GM12891 (cell line): ENCODE results near the gene PDCL2.

Experiments
- DNase-seq: peaks from one replicate; pipeline ENCODE4 v3.0.0; 2011; ENCODE audit warnings: low spot score; ENCODE audit not compliant: insufficient read length
- FAIRE-seq: peaks from 2 replicates; lab custom pipeline; 2011; peaks lifted over from hg19 to GRCh38; lab: Jason Lieb, UNC
- PAX5 ChIP-seq: IDR thresholded peaks from 2 replicates; pipeline ENCODE4 v1.6.1; 2011; ENCODE audit warnings: low read length, moderate library complexity, mild to moderate bottlenecking; ENCODE audit not compliant: insufficient read depth, severe bottlenecking
- POLR2A ChIP-seq: IDR thresholded peaks from 2 replicates; pipeline ENCODE4 v1.6.1; 2011; ENCODE audit warnings: low read depth, low read length, control low read depth
- POLR2AphosphoS5 ChIP-seq: IDR thresholded peaks from 2 replicates; pipeline ENCODE4 v1.6.1; 2011; ENCODE audit warnings: low read depth, low read length, control low read depth
- POU2F2 ChIP-seq: IDR thresholded peaks from 2 replicates; pipeline ENCODE4 v1.6.1; 2011; ENCODE audit warnings: low read depth, mild to moderate bottlenecking, control low read depth, low read length, moderate library complexity
- SPI1 ChIP-seq: IDR thresholded peaks from 2 replicates; pipeline ENCODE4 v1.6.1; 2011; ENCODE audit warnings: low read depth, low read length, control low read depth
- TAF1 ChIP-seq: IDR thresholded peaks from 2 replicates; pipeline ENCODE4 v1.6.1; 2011; ENCODE audit warnings: low read depth, low read length, control low read depth

PDCL2 gene

GRCh38 chr4:55534306-55534705 is 57.7 kb downstream of the PDCL2 start:
- FAIRE-seq (no peak), DNase-seq (no peak)
- TF ChIP-seq TAF1 (no peak), POLR2AphosphoS5 (no peak), POU2F2 (no peak), SPI1 (no peak), PAX5 (no peak), POLR2A (no peak)

DNA sequence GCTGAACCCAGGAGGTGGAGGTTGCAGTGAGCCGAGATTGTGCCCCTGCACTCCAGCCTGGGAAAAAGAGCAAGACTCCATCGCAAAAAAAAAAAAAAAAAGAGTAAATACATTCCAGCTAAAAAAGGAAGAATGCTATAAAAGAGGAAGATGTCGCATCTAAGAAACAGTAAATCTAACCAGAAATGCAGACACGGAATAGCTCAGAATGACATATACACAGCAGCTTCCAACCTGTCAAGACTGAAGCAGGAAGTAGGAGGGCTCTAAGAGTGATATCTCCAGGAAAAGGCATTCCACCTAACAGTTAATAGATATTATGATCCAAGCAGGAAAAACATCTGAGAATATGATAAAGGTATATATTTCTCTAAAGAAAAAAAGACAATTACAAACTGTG is 61.4 kb downstream of the PDCL2 start:
- TF ChIP-seq POLR2AphosphoS5 (no peak), POU2F2 (no peak), PAX5 (no peak), SPI1 (no peak), POLR2A (no peak)
- no peak for DNase-seq
- no peak for FAIRE-seq

DNA sequence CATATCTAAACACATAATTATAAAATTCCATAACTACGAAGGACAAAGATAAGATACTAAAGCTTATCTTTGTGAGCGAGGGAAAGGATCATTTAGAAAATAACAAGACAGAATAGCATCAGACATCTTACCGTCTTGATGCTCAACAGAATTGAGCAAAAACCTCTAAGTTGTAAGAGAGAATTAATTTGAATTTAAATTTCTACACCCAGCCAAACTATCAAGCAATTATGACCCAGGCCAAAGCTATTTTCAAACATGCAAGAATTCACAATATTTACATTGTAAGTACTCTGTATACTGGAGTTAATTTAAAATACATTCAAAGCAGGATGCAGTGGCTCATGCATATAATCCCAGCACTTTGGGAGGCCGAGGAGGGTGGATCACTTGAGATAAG is 61.9 kb downstream of the PDCL2 start:
- DNase-seq, result no peak
- no peak for TF ChIP-seq POU2F2
- TF ChIP-seq PAX5, result no peak
- no peak for TF ChIP-seq SPI1
- no peak for TF ChIP-seq POLR2AphosphoS5
- no peak for TF ChIP-seq TAF1
- no peak for TF ChIP-seq POLR2A
- FAIRE-seq, result no peak

DNA sequence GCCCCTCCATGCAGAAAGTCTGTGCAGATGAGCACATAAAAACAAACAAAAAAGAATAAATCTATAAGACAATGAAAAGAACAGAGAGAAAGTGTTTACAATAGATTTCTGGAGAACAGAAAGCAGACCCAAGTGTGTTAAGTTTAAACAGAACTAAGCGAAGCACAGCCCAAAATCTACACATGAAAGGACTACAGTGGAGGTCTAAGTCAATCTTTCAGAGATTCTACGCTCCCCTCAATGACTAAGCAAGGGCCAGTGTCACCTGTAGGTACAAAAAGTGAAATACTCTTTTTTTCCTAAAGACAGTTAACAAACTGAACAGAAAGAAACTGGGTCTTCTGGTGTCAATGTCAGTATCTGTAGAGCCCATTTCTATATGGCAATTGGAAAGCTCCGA is 63.6 kb downstream of the PDCL2 start:
- no peak for FAIRE-seq

DNA sequence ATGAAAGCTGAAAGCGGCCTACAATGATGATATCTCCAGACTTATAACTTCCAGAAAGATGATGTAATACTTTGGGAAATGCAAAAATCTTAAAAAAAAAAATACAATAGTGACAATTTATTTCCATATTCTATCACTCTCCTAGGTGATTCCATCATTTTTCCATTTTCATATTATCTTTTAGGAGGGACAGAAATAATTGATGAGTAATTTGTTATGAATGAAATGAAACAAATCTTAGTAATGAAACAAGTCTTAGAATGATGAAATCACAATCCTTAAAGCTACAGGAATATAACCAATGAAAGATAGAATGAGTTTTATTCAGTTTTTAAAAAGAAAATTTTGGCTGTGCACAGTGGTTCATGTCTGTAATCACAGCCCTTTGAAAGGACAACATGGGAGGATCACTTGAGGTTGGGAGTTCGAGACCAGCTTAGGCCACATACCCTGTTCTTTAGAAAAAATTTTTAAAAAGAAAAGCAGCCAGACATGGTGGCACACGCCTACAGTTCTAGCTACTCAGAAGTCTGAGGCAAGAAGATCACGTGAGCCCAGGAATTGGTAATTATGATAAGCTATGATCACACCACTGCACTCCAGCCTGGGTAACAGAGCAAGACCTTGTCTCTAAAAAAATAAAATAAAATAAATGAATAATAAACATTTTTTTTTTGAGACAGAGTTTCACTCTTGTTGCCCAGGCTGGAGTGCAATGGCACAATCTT is 67.0 kb downstream of the PDCL2 start:
- no peak for FAIRE-seq
- TF ChIP-seq TAF1, result no peak
- DNase-seq, result no peak

More for the DNA sequence above, 63.6 kb downstream of the PDCL2 start:
- DNase-seq, result no peak
- no peak for TF ChIP-seq TAF1
- TF ChIP-seq POLR2A, result no peak
- TF ChIP-seq PAX5, result no peak
- TF ChIP-seq POLR2AphosphoS5, result no peak
- TF ChIP-seq POU2F2, result no peak
- no peak for TF ChIP-seq SPI1

DNA sequence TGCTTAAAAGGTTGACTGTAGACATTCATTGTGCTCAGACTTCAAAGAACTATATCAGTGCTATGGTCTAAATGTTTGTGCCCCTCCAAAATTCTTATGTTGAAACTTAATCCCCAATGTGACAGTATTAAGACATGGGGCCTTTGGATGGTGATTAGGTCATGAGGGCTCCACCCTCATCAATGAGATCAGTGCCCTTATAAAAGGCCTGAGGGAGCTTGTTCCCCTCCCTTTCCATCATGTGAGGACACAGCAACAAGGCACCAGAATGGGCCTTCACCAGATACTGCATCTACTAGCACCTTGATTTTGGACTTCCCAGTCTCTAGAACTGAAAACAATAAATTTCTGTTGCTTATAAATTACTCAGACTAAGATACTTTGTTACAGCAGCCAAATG is 73.6 kb downstream of the PDCL2 start:
- DNase-seq (no peak), FAIRE-seq (no peak)
- TF ChIP-seq POU2F2 (no peak), POLR2AphosphoS5 (no peak), POLR2A (no peak), PAX5 (no peak), TAF1 (no peak), SPI1 (no peak)

- peak; percentile 67 for FAIRE-seq
- DNase-seq, result peak; percentile 3
- TF ChIP-seq POLR2A (no peak), PAX5 (no peak), SPI1 (no peak), POU2F2 (no peak), POLR2AphosphoS5 (no peak), TAF1 (no peak)
Observed at GRCh38 chr4:55517526-55518229, 74.4 kb downstream of the PDCL2 start.

DNA sequence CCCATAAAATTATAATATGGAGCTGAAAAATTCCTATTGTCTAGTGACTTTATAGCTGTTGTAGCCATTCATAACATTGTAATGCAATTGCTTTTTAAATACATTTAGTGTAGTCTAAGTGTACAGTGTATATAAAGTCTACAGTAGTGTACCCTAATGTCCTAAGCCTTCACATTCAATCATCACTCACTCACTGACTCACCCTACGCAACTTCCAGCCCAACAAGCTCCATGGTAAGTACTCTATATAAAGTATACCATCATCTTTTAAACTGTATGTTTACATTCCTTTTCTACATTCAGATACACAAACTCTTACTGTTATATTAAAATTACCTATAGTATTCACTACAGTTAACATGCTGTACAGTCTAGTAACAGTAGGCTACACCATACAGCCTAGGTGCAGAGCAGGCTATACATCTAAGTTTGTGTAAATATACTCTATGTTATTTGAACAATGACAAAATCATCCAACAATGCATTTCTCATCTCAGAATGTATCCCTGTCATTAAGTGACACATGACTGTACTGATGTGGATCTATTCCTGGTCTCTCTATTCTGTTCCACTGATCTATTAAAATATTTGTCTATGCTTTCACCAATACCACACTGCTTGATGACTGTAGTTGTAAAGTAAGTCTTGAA is 79.0 kb downstream of the PDCL2 start:
- no peak for DNase-seq
- FAIRE-seq, result no peak
- TF ChIP-seq POLR2A (no peak), PAX5 (no peak), POLR2AphosphoS5 (no peak), TAF1 (no peak), POU2F2 (no peak), SPI1 (no peak)

- DNase-seq (no peak), FAIRE-seq (peak; percentile 61)
- TF ChIP-seq POLR2A, result no peak
- TF ChIP-seq POU2F2, result no peak
- no peak for TF ChIP-seq SPI1
- no peak for TF ChIP-seq POLR2AphosphoS5
- TF ChIP-seq PAX5, result no peak
- TF ChIP-seq TAF1, result no peak
Observed at GRCh38 chr4:55512077-55512476, 80.0 kb downstream of the PDCL2 start.
